ENCODE data around the gene OR8B12. TPM values are rescaled to one million over a fixed set of nuclear protein-coding genes. Genes with fewer than 3 reads are reported as not detected.

OR8B12 gene, protein sequence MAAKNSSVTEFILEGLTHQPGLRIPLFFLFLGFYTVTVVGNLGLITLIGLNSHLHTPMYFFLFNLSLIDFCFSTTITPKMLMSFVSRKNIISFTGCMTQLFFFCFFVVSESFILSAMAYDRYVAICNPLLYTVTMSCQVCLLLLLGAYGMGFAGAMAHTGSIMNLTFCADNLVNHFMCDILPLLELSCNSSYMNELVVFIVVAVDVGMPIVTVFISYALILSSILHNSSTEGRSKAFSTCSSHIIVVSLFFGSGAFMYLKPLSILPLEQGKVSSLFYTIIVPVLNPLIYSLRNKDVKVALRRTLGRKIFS
- not detected for polyA plus RNA-seq (2013, experiment 1 of 2)
- polyA plus RNA-seq (2013, experiment 2 of 2): not detected

DNA sequence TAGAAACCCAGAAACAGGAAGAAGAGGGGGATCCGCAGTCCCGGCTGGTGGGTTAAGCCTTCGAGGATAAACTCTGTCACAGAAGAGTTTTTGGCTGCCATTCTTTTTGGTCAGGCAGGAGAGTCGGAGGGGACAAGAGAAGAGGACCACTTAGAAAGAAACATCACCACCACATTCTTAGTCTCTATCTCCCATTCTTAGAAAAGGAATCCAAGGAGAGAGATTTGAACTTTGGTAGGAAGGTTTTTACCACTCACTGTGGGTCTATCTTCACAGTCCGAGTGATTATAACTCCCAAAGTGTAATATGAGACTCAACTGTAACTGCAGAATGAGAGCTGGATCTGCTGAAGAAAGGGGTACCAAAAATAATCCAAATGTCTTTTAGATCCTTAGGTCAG is at the start of gene OR8B12:
TSS of gene OR8B12 (minus strand) at position 101 of the 400 bp plus-strand sequence. CDS start at position 101, 0 bp downstream.
- Histone ChIP-seq H3K36me3 (ENCODE audit: control insufficient read depth, insufficient read depth, low read length) (no peaks in the 10 kb centered on the region), H3K27ac (ENCODE audit: low read depth, low read length, severe bottlenecking) (no peak within 1 kb of the TSS), H3K4me1 (ENCODE audit: control insufficient read depth, insufficient read depth, low read length, poor library complexity, severe bottlenecking) (no peaks in the 10 kb centered on the region), H3K9me3 (ENCODE audit: control insufficient read depth, low read length) (no peaks in the 10 kb centered on the region), H3K4me3 (ENCODE audit: extremely low read depth, insufficient read depth, low read length, poor library complexity, severe bottlenecking) (no peak within 1 kb of the TSS)
- WGBS, 2 experiments (ENCODE audit: insufficient coverage in 2 of 2): 60% methylated on average over 1 of the region's 5 CpGs; no CpG with 5 or more reads in 1 of the 2 experiments

DNA sequence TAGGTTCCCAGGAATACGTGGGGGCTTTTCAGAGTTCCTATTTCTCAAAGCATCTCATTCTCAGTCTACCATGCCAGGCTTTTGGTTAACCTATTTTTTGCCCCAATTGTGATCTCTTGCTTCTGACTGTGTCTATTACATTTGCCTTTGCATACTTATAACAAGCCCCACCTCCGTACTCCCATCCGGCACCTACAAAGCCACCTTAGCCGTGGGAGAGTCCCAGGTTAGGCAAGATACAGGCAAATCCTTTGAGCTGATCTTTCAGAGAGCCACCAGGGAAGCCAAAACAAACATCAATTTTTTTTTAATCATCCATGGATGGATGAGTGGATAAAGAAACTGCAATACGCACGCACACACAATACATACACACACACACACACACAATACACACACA is 49.2 kb upstream of the OR8B12 start:
- H3K4me1 ChIP-seq (ENCODE audit: control insufficient read depth, insufficient read depth, low read length, poor library complexity, severe bottlenecking): no peaks in the 10 kb centered on the region
- H3K36me3 ChIP-seq (ENCODE audit: control insufficient read depth, insufficient read depth, low read length): no peaks in the 10 kb centered on the region
- 89 to 94% methylated on average over 1 of the region's 6 CpGs for WGBS, 2 experiments (ENCODE audit: insufficient coverage in 2 of 2)
- H3K27ac ChIP-seq (ENCODE audit: low read depth, low read length, severe bottlenecking): no peak overlapping the region
- H3K4me3 ChIP-seq (ENCODE audit: extremely low read depth, insufficient read depth, low read length, poor library complexity, severe bottlenecking): no peak overlapping the region
- no peaks in the 10 kb centered on the region for H3K9me3 ChIP-seq (ENCODE audit: control insufficient read depth, low read length)

DNA sequence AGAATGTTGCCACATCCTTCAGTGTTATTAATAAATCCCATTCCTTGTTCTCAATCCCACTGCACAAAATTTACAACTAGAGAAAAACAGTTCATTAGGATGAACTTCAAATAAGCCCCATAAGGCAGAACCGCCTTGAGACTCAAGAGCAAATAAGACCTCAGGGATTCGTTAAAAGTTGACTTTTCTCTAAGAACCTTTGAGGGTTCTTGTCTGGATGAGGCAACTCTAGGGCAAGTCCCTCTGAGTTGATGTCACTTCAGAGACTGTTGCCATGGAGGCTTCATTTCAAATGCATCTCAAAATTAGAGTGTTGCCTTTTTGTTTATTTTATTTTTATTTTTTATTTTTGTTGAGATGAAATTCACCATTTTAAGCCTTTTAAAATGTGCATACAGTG is 48.0 kb upstream of the OR8B12 start:
- Histone ChIP-seq H3K36me3 (ENCODE audit: control insufficient read depth, insufficient read depth, low read length) (no peaks in the 10 kb centered on the region), H3K4me1 (ENCODE audit: control insufficient read depth, insufficient read depth, low read length, poor library complexity, severe bottlenecking) (no peaks in the 10 kb centered on the region), H3K9me3 (ENCODE audit: control insufficient read depth, low read length) (no peaks in the 10 kb centered on the region), H3K4me3 (ENCODE audit: extremely low read depth, insufficient read depth, low read length, poor library complexity, severe bottlenecking) (no peak overlapping the region), H3K27ac (ENCODE audit: low read depth, low read length, severe bottlenecking) (no peak overlapping the region)
- WGBS, 2 experiments (ENCODE audit: insufficient coverage in 2 of 2): 88 to 92% methylated on average over 1 to 2 of the region's 2 CpGs

DNA sequence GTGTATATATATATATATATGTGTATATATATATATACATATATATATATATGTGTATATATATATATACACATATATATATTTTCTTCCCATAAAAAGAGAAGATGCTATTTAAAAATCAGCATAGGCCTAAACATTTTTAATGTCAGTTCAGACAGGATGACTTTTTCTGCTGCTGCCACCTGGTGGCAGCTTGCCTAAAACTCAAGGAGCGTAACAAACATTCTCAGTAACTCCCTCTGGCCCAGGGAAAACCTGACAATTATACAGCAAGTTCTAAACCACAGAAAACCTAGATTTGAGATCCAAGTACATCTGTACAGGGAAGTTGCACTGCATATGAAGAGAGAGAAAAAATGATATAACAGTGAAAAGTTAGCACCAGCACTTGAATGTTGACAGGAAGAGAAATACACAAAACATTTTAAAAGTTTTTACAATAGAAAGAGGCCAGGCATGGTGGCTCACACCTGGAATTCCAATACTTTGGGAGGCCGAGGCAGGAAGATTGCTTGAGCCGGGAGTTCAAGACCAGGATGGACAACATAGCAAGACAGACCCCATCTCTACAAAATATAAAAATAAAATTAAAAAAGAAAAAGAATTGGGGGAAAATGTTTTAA is 42.9 kb upstream of the OR8B12 start:
- H3K27ac ChIP-seq (ENCODE audit: low read depth, low read length, severe bottlenecking): no peak overlapping the region
- 40% methylated on average over 1 of the region's 3 CpGs; no CpG with 5 or more reads in 1 of the 2 experiments for WGBS, 2 experiments (ENCODE audit: insufficient coverage in 2 of 2)
- no peaks in the 10 kb centered on the region for H3K36me3 ChIP-seq (ENCODE audit: control insufficient read depth, insufficient read depth, low read length)
- no peaks in the 10 kb centered on the region for H3K9me3 ChIP-seq (ENCODE audit: control insufficient read depth, low read length)
- no peak overlapping the region for H3K4me3 ChIP-seq (ENCODE audit: extremely low read depth, insufficient read depth, low read length, poor library complexity, severe bottlenecking)
- no peaks in the 10 kb centered on the region for H3K4me1 ChIP-seq (ENCODE audit: control insufficient read depth, insufficient read depth, low read length, poor library complexity, severe bottlenecking)

DNA sequence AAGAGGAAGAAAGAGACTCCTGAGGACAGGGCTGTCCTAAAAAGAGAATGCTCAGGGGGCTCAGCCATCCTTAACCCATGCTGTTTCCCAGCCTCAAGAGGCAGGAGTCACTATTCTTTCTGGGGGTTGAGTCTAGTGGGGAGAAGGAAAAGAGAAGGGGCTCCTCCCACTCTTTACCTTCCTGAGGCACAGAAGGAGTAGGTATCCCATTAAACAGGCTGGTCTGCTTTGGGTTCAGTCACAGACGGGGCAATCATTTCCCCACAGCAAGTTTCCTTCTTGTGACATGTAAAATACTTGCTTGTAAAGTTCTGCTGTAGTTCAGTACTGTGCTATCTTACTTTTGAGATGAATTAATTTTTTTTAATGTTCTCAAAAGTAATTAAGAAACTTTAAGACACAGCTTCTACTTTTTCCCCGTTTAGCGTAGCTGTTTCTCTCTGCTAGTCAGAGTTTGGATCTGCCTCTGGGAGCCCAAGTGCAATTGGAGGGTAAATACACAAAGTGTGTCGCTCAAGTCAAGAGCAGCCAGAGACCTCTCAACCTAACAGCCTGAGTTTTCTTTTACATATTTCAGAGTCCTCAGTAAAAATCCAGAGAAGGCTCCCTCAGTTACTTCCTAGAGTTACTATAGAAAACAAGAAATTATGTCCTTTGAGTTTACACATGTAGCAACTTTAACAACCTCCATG is 41.4 kb upstream of the OR8B12 start:
- Histone ChIP-seq H3K4me1 (ENCODE audit: control insufficient read depth, insufficient read depth, low read length, poor library complexity, severe bottlenecking) (no peaks in the 10 kb centered on the region), H3K4me3 (ENCODE audit: extremely low read depth, insufficient read depth, low read length, poor library complexity, severe bottlenecking) (no peak overlapping the region), H3K9me3 (ENCODE audit: control insufficient read depth, low read length) (no peaks in the 10 kb centered on the region), H3K36me3 (ENCODE audit: control insufficient read depth, insufficient read depth, low read length) (no peaks in the 10 kb centered on the region), H3K27ac (ENCODE audit: low read depth, low read length, severe bottlenecking) (no peak overlapping the region)
- WGBS, 2 experiments (ENCODE audit: insufficient coverage in 2 of 2): 100% methylated on average over 2 of the region's 4 CpGs; no CpG with 5 or more reads in 1 of the 2 experiments

DNA sequence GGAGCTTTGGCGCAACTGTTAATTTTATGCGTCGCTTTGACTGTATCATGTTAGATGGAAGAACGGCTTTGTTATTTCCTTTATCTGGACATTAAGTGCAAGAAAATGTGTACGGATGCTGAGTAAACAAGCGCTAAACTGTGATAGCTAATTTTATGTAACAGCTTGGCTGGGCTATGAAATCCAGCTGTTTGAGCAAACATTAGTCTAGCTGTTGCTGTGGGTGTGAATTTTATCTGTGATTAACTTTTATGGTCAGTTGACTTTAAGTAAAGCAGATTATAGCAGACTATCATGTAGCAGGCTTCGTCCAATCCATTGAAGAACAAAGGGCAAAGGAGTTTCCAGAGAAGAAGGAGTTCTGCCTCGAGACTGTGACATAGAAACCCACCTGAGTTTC is 40.3 kb upstream of the OR8B12 start:
- Histone ChIP-seq H3K4me3 (ENCODE audit: extremely low read depth, insufficient read depth, low read length, poor library complexity, severe bottlenecking) (no peak overlapping the region), H3K4me1 (ENCODE audit: control insufficient read depth, insufficient read depth, low read length, poor library complexity, severe bottlenecking) (no peaks in the 10 kb centered on the region)
- WGBS, 2 experiments (ENCODE audit: insufficient coverage in 2 of 2): 91 to 94% methylated on average over 7 of the region's 8 CpGs

DNA sequence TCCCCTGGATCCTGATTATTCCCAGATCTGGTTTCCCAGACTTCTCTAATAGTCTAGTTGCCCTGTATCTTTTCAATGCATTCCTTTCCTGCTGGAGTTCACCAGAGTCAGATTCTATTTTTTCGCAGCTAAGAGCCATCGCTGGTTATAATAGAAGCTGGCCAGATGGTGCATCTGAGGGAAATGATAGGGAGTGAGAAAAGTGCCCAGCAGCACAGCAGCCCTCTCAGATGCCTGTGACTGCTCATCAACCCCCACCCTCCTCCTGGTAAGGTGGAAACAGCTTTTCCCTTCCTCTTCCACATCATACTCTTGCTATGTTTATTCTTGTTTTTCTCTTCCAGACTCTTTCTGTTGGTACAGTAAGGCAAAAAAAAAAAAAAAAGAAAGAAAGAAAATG is 39.1 kb upstream of the OR8B12 start:
- no peak overlapping the region for H3K4me3 ChIP-seq (ENCODE audit: extremely low read depth, insufficient read depth, low read length, poor library complexity, severe bottlenecking)
- no CpG with 5 or more reads among the region's 2 CpGs for WGBS, 2 experiments (ENCODE audit: insufficient coverage in 2 of 2)
- H3K27ac ChIP-seq (ENCODE audit: low read depth, low read length, severe bottlenecking): no peak overlapping the region
- H3K9me3 ChIP-seq (ENCODE audit: control insufficient read depth, low read length): no peaks in the 10 kb centered on the region
- no peaks in the 10 kb centered on the region for H3K4me1 ChIP-seq (ENCODE audit: control insufficient read depth, insufficient read depth, low read length, poor library complexity, severe bottlenecking)
- no peaks in the 10 kb centered on the region for H3K36me3 ChIP-seq (ENCODE audit: control insufficient read depth, insufficient read depth, low read length)

More for the DNA sequence above, 40.3 kb upstream of the OR8B12 start:
- no peaks in the 10 kb centered on the region for H3K9me3 ChIP-seq (ENCODE audit: control insufficient read depth, low read length)
- H3K36me3 ChIP-seq (ENCODE audit: control insufficient read depth, insufficient read depth, low read length): no peaks in the 10 kb centered on the region
- H3K27ac ChIP-seq (ENCODE audit: low read depth, low read length, severe bottlenecking): no peak overlapping the region

DNA sequence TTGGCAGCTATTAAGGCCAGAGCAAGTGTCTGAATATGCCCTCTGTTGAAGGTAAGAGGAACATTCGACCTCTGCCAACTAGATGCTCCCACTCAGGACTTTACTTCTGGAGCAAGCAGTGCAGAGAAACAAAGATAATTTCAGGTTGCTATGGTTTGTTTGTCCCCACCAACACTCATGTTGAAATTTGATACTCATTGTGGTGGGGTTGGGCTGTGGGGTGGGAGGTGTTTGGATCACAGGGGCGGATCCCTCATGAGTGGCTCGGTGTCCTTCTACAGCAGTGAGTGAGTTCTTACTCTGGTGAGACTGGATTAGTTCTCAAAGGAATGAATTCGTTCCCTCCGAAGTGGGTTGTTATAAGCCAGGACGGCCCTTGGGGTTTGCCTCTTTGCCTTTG is 38.4 kb upstream of the OR8B12 start:
- Histone ChIP-seq H3K9me3 (ENCODE audit: control insufficient read depth, low read length) (no peaks in the 10 kb centered on the region), H3K36me3 (ENCODE audit: control insufficient read depth, insufficient read depth, low read length) (no peaks in the 10 kb centered on the region), H3K27ac (ENCODE audit: low read depth, low read length, severe bottlenecking) (no peak overlapping the region), H3K4me1 (ENCODE audit: control insufficient read depth, insufficient read depth, low read length, poor library complexity, severe bottlenecking) (no peaks in the 10 kb centered on the region), H3K4me3 (ENCODE audit: extremely low read depth, insufficient read depth, low read length, poor library complexity, severe bottlenecking) (no peak overlapping the region)
- WGBS, 2 experiments (ENCODE audit: insufficient coverage in 2 of 2): 92 to 93% methylated on average over 5 to 6 of the region's 6 CpGs

DNA sequence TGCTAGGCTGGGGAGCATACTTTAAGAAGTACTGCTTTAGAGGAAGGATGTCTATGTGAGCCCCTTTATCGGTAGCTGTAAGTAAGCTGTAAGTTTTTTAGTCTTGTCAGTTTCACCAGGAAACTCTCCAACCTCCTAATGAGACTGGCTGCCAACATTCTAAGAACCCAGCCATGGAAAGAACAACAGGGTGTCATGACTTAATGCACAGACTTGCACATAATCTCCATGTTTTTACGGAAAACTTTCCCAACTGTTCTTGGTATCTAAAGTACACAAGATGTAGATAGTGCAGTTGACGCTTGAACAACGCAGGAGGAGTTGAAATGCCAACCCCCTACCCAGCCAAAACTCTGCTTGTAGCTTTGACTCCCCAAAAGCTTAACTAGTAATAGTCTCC is 35.3 kb upstream of the OR8B12 start:
- Histone ChIP-seq H3K4me1 (ENCODE audit: control insufficient read depth, insufficient read depth, low read length, poor library complexity, severe bottlenecking) (no peaks in the 10 kb centered on the region), H3K27ac (ENCODE audit: low read depth, low read length, severe bottlenecking) (no peak overlapping the region), H3K9me3 (ENCODE audit: control insufficient read depth, low read length) (no peaks in the 10 kb centered on the region), H3K36me3 (ENCODE audit: control insufficient read depth, insufficient read depth, low read length) (no peaks in the 10 kb centered on the region), H3K4me3 (ENCODE audit: extremely low read depth, insufficient read depth, low read length, poor library complexity, severe bottlenecking) (no peak overlapping the region)
- WGBS, 2 experiments (ENCODE audit: insufficient coverage in 2 of 2): 93% methylated on average over 2 of the region's 4 CpGs; no CpG with 5 or more reads in 1 of the 2 experiments

DNA sequence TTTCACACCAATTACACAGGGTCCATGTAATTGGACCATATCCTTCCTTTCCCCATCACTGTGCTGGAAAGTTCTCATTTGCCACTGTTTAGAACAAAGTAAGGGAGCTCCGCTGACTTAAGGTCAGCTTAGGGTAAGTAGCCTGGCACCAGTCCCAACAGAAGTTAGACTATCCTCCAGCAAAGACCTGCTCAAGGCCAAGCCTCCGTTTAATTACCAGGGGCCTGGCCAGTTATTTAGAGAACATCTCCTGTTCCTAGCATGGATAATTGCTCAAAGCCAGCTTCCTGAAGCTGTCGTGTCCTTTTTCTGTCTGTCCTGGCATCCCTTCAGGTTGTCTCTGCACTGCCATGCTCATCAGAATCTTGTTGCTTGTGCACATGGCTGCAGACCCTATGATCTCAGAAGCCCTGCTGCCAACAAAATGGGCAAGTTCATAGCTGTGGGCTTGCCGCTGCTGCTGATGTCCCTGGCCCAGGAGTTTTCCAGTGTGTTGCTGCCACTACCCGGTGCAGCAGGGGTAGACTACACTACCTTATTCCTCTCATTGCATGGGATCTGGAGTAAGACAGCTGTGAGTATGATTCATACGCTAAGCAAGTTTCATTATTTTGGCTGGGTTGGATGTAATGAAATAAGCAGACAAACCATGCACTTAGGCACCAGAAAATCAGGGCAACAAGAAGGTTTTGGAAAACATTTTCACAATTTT is 34.4 kb upstream of the OR8B12 start:
- no peak overlapping the region for H3K4me3 ChIP-seq (ENCODE audit: extremely low read depth, insufficient read depth, low read length, poor library complexity, severe bottlenecking)
- no peaks in the 10 kb centered on the region for H3K4me1 ChIP-seq (ENCODE audit: control insufficient read depth, insufficient read depth, low read length, poor library complexity, severe bottlenecking)
- H3K9me3 ChIP-seq (ENCODE audit: control insufficient read depth, low read length): no peaks in the 10 kb centered on the region
- no peaks in the 10 kb centered on the region for H3K36me3 ChIP-seq (ENCODE audit: control insufficient read depth, insufficient read depth, low read length)
- WGBS, 2 experiments (ENCODE audit: insufficient coverage in 2 of 2): 89 to 95% methylated on average over 2 to 4 of the region's 6 CpGs
- H3K27ac ChIP-seq (ENCODE audit: low read depth, low read length, severe bottlenecking): no peak overlapping the region
